ENCODE data around the gene ASCL2.

- TF ChIP-seq CTCF (IDR thresholded peaks at IDR 0.05), result no peak
- TF ChIP-seq EZH2 (IDR thresholded peaks at IDR 0.05), result no peak
Observed at GRCh38 chr11:2295971-2296912, 25.9 kb upstream of the ASCL2 start.
